ENCODE measurements around the gene STN1.

- TF ChIP-seq POLR2AphosphoS5 (IDR thresholded peaks at IDR 0.05; ENCODE audit: low read depth, low read length) (no peak), CTCF (IDR thresholded peaks at IDR 0.05) (peak; percentile 30), SIN3A (IDR thresholded peaks at IDR 0.05; ENCODE audit: borderline replicate concordance, insufficient read depth, low read depth, low read length) (no peak), REST (IDR thresholded peaks at IDR 0.05; ENCODE audit: insufficient read depth in 1 of 2, low read depth in 2 of 2, low read length in 1 of 2) (no peak)
Observed at GRCh38 chr10:103921750-103922195, 3.8 kb upstream of the STN1 start.
